B cell (primary cell): ENCODE data around the gene PSTPIP1.

Experiments used
- EZH2 ChIP-seq: IDR thresholded peaks from 2 replicates; pipeline ENCODE4 v1.6.1; 2012; ENCODE audit warnings: borderline replicate concordance, low read depth, mild to moderate bottlenecking, moderate library complexity, low read length; ENCODE audit not compliant: insufficient read depth, poor library complexity, severe bottlenecking
- TF ChIP-seq, protein P1 (sequence below): fragments of 200-600 bp; IDR thresholded peaks from one replicate; pipeline ENCODE4 v1.8.0; 2022; ENCODE audit warnings: antibody characterized with exemption, mild to moderate bottlenecking

DNA sequence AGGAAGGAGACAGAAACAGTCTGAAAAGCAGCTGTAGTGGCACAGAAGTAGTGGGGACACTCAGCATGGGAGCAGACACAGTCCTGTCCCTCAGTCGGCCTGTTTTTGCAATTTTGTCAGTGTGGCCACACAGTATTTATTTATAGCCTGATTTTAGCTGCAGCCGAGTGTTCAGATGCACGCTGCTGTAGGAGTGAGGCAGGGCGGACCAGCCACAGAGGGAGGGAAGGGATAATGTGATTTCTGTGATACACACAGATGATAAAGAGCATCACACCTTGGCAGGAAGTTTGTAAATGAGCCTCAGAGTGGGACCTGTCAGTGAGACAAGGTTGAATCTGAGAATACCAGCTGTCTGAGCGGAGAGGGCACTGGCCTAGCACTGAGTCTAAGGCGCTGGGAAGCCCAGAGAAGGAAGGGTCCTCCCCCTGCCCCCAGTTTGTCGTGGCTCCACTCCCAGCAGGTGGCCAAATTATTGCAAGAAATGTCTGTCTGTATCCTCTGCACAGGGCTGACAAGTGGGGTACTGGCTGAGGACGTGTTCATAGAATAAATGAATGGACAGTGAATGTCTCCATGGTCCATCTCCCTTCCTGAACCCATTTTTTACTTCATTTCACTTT, 3.8 kb downstream of the PSTPIP1 start:
- TF ChIP-seq, protein P1, sequence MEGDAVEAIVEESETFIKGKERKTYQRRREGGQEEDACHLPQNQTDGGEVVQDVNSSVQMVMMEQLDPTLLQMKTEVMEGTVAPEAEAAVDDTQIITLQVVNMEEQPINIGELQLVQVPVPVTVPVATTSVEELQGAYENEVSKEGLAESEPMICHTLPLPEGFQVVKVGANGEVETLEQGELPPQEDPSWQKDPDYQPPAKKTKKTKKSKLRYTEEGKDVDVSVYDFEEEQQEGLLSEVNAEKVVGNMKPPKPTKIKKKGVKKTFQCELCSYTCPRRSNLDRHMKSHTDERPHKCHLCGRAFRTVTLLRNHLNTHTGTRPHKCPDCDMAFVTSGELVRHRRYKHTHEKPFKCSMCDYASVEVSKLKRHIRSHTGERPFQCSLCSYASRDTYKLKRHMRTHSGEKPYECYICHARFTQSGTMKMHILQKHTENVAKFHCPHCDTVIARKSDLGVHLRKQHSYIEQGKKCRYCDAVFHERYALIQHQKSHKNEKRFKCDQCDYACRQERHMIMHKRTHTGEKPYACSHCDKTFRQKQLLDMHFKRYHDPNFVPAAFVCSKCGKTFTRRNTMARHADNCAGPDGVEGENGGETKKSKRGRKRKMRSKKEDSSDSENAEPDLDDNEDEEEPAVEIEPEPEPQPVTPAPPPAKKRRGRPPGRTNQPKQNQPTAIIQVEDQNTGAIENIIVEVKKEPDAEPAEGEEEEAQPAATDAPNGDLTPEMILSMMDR: no peak
- TF ChIP-seq EZH2: no peak
